HG03060 (cell line): Measurements from ENCODE around the gene VWF.
"Not testable (repeated sequence)": the region's sequence is repeated elsewhere in the genome, so short reads cannot be mapped to it uniquely, and the experiment has no call there.

Experiments used
- ATAC-seq: cut with Tn5 transposase; IDR thresholded peaks from one replicate; pipeline ENCODE4 v1.9.1; 2021; ENCODE audit warnings: low read depth, moderate number of reproducible peaks; ENCODE audit not compliant: unreplicated experiment

The VWF gene

DNA sequence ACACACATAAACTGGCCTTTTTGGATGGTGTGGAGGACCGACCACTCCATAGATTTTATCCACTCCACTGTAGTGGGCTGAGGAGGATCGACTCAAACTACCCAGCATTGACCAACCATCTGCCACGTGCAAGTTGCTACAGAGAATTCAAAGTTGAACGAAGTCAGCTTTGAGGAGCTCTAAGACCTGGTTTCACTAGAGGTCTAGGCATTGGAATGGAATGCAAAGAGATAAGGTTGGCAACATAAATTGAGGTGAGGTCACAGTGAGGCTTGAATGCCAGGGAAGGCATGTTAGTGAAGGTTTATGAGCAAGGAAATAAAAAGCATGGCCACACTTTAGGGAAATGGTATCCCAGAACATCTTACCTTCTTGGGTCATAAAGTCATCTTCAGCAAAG lies 14.5 kb downstream of the VWF start:
- no peak for ATAC-seq

DNA sequence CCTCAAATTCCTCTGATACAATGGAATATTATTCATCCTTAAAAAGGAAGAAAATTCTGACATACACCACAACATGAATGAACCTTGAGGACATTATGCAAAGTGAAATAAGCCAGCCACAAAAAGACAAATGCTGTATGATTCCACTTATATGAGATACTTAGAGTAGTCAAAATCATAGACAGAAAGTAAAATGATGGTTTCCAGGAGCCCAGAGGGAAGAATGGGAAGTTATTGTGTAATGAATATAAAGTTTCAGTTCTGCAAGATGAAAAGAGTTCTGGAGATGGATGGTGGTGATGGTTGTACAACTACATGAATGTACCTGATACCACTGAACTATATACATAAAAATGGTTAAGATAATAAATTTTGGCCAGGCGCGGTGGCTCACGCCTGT lies 18.3 kb downstream of the VWF start:
- no peak for ATAC-seq

DNA sequence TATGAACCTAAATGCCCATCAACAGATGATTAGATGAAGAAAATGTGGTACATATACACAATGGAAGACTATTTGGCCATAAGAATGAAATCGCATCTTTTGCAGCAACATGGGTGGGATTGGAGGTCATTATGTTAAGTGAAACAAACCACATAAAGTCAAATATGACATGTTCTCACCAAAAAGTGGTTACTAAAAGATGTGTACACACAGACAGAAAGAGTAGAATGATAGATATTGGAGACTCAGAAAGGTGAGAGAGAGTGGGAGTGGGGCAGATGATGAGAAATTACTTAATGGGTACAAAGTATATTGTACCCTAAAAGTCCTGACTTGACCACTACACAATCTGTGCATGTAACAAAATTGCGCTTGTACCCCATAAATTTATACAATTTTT lies 19.6 kb downstream of the VWF start:
- no peak for ATAC-seq

DNA sequence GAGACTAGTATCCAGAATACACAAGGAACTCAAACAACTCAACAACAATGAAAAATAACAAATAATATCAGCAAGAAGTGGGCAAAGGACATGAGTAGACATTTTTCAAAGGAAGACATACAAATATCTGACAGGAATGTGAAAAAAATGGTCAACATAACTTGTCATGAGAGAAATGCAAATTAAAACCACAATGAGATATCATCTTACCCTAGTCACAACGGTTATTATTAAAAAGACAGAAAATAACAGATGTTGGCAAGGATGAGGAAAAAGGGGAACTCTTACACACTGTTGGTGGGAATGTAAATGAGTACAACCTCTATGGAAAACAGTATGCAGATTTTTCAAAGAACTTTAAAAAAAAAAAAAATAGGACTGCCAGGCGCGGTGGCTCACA lies 20.4 kb downstream of the VWF start:
- ATAC-seq: no peak

DNA sequence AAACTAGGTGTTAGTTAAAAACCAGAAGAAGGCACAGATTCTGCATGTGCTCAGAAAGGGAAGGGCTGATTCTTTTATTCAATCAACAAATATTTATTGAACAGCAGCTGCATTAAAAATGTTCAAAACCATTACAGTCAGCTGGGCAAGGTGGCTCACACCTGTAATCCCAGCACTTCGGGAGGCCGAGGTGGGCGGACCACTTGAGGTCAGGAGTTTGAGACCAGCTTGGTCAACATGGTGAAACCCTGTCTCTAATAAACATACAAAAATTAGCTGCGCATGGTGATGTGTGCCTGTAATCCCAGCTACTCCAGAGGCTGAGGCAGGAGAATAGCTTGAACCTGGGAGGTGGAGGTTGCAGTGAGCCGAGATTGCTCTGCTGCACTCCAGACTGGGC lies 22.4 kb downstream of the VWF start:
- not testable (repeated sequence) for ATAC-seq

DNA sequence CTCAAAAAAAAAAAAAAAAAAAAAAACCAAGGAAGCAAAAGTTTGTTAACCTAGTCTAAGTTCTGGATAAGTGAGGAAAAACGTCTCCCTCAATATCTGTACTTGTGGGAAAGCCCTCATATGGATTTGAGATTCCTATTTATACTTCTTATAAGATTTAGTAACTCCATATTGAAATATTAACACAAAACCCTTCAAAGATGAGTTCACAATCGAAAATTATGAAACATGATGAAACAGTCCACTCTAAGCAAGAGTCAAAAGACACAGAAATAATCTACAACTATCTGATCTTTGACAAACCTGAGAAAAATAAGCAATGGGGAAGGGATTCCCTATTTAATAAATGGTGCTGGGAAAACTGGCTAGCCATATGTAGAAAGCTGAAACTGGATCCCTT lies 25.2 kb downstream of the VWF start:
- no peak for ATAC-seq

DNA sequence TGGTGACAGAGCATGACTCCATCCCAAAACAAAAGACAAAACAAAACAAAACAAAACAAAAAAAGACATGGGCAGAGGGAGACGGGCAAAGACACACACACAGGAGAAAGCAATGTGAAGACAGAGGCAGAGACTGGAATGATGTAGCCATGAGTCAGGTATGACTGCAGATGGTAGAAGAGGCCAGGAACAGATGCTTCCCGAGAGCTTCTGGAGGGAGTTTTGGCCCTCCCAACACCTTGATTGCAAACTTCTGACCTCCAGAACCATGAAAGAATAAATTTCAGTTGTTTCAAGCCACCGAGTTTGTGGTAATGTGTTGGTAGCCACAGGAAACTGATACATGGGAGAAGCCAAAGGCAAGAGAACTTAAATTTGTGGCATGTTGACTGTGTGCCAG lies 27.1 kb downstream of the VWF start:
- ATAC-seq: no peak

DNA sequence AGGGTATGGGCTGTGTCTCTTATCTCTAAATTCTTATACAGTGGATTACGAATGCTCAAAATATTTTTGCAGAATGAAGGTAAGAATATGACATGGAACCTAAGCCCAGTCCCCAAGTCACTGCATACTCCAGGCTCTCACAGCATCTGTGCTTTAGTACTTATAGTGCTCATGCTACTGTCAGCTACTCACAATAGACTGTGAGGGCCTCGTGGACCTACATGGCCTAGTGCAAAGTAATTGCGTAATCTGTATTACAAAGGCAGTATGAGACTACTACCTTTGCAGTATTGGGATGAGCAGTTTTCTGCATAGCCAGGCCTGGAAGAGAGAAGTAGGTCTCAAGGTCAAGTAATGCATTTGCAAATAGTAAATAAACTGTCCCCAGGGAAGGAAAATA lies 27.9 kb downstream of the VWF start:
- ATAC-seq: no peak

DNA sequence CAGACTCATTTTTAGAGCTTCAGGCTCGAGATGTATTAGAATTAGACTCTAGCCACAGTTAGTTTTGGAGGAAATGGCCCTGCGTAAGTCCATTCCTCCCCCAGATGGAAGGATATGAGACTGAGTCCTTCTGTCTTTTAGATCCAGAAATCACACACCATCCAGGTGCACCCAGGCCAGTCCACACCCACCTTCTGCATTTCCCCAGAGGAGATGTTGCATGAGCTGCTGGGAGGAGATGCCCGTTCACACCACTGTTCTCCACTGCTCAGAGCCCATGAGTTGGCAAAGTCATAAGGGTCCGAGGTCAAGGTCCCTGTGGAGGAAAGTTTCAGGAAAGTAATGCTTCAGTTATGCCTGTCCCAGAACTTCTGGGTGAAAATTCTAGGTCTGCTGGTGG lies 29.2 kb downstream of the VWF start:
- no peak for ATAC-seq

DNA sequence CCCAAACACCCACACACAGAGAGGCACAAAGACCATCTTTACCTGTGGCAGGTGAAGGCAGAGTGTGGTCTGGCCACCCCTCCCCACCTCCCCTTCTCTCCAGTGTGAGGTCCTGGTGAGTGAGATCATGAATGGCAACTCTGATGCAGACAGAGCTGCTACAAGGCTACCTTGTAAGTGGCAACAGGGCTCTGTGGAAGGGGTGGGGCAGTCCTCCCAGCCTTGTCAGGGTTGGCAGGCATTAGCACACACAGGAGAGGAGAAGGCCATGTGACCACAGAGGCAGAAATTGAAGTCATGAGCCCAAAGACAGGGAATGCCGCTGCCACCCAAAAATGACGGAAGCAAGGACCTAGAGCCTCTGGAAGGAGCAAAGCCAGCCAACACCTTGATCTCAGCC lies 30.7 kb downstream of the VWF start:
- ATAC-seq: no peak

DNA sequence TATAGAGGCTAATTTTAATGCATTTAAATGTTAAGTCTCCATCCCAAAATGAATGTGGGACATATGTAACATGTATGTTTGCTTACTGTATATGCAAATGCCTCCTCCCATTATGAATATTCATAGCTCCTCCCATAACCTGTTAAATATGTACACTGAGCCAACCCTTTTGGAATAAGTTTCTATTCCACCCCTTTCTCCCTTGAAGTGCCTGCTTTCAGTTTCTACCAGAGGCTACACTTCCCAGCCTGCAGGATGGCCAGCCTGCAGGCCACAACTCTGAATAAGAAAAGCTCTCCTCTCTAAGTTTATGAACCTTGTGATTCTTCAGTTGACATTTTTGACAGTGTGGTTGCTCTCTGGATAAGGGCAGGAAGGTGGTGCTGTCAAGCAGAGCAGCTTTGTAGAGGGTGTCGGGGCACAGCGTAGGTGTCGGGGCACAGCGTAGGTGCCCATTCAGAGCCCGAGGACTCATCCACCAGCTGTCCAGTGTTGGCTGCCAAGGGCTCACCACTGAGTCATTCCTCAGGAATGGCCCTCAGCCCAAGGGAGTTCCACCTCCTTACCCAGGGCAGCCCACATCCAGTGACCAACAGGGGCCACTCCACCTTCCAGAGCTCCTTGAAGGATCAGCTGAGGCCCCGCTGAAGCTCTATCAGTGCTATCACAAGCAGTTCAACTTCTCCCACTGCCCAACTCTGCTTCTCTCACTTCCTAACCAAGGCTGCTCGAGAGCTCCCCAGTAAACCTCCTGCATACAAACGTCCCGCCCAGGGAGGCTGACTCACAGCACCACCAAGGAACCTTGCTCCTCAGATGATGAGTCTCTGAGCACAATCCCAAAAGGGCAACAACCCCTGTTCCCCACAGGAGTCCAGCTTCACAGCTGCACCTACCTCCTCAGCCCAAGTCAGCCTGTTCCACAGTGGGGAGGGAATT lies 31.4 kb downstream of the VWF start:
- ATAC-seq: no peak

DNA sequence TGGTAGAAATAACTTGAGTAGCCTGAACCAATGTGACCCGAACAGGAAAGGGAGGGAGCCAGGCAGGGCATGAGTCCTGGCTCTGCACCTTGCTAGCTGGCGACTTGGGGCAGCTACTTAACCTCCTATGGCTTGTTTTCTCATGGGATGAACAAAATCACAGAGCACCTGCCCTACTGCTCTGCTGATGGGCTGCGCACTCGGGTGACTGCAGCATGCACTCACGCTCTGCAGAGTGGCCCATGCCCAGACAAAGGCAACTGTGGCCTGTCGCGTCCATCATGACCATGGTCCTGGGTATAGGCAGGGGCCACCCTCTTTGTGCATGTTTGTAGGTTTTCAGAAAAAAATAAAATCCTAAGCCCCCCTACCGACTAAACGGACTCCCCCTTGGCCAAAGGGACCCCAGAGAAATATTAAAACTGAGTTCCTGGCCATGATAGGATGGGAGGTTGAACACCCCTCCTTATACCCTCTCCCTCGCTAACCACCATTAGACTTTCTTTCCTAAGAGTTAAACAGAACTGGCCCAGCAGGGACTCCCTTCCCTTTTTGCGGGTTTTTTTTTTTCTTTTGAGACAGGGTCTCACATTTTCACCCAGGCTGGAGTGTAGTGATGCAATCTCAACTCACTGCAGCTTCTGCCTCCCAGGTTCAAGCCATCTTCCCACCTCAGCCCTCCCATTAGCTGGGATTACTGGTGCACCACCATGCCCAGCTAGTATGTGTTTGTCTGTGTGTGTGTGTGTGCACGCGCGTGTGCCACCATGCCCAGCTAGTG lies 32.5 kb downstream of the VWF start:
- no peak for ATAC-seq

DNA sequence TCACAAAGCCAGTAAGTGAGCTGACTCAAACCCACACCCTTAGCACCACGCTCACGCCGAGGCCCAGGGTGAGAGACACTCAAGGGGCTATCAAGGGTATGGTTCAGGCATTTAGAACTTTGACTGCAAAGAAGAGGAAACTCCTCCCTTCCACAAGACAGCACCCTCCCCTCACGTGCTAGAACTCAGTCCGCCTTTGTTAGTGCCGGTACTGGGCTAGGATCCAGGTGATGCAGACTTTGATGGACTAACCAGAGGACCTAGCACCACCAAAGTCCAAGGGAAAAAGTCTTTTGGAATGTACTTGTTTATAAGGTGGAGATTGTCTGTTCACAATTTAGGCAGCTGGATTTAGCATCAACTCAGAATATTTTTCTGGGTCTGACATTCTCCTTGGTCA lies 33.7 kb downstream of the VWF start:
- ATAC-seq: no peak

DNA sequence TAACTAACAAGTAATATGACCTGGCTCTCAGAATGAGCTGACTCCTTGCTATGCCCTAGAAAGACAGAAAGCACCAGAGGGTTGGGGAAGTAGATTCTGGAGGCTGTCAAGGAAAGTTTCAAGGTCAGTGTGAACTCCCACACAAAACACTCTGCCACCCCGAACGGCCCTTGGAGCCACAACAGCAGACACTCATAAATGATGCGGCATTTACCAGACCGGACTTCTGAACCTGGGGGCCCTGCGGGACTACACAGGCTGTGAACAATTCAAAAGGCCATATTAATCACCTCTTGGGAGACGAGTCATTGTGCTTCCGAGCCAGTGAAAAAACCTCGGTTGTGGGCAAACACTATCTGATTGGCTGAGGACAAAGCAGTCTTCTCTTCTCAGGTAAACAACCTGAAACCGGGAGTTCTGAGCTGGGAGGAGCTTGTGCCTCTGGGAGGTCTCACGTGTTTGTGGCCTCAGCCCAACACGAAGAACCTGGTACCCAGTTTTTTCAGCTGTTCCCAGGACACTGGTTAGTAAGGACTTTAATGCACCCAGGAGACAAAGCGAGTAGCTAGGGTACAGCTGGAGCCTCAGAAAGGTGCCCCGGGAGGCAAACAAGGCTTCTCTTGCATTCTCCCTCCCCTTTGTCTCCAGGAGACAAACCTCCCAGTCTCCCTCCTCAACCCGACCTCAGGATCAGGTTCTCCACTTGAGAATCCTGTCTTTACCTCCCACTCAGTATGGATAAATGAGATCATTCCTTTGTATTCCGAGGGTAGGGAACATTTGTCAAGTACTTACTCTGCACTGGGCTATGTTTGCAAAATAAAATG lies 35.3 kb downstream of the VWF start:
- ATAC-seq: no peak

DNA sequence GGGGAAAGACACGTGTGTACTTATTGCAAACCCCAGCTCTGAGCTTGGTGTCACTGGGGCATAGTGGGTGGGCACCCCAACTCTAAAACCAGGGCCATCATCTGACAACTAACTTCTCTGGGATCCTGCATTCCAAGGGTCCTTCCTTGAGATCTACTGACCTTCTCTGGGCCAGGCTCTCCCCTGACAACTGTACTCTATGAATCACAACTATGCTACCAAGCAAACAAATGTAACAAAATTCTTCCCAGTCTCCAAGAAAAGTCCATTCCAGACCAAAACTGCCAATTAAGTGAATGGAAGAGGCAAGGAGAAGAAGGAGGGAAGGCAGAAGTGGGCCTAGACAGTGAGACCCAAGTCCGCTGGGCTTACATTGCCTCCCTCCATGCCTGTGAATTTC lies 38.2 kb downstream of the VWF start:
- no peak for ATAC-seq

DNA sequence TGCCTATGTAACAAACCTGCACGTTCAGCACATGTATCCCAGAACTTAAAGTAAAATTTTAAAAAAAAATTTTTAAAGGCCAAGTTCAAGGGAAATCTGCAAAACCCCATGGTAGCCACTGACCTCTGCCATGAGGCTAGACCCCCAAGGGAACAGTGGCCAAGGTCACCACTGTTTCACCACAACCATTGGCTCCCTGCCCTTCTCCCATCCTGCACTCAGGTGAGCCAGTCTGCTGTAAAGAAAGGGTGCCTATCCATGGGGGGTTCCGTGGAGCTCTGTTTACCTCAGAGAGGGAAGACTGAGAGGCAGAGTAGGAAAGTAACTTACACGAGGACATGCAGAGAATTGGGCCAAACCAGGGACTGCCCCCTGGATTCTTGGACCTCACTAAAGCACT lies 38.6 kb downstream of the VWF start:
- ATAC-seq: no peak

DNA sequence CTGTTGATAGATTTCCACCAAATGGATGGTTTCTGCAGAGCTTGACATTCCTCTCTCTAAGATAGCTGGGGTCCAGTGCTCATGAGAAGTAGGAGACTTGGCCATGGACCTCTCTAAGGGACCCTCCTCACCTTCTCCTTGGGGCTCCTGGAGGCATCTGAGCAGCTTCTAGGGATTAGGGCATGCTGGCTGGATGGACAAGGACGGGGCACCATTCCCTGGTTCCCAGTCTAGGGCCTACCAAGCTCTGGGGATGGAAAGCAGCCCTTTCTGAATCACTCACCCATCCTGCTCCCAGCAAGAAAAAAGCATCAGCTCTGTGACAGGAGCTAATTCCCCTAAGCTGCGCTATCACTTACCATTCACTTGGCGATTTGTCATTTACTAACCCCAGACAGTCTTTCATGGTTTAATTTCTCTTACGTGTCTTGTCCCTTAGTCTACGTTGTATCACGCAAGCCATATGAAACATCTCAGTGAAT lies 39.5 kb downstream of the VWF start:
- ATAC-seq: no peak

DNA sequence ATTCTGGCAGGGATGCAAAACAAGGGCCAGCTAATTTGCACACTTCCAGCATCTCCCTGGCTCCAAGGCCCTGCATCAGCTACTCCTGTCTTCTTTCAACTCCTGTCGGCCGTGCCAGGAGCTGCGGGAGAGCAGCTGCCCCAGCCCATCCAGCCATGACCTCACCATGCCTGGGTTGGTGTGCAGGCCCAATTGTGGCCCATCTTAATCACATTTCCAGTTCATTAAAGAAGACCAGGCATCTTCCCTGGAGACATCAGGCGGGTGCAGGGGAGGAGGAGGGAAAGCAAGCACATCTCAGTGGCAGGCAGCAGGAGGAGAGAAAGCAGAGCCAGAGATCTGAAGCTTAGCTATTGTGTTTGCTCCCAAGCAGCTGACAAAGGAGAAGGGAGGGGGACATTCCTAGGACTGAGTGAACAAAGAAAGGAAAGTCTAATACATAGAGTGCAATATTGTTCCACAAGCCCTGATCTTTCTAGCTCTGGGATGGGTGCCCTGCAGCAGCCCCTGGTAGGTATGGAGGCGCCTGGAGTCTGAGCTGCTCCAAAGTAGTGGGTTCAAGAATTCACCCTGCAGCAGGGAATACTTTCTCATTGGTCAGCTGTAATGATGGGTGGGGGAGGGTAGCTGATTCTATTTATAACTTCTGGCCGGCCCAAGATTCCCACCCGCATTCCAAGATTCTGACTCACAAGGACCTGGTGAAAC lies 40.1 kb downstream of the VWF start:
- ATAC-seq: no peak

DNA sequence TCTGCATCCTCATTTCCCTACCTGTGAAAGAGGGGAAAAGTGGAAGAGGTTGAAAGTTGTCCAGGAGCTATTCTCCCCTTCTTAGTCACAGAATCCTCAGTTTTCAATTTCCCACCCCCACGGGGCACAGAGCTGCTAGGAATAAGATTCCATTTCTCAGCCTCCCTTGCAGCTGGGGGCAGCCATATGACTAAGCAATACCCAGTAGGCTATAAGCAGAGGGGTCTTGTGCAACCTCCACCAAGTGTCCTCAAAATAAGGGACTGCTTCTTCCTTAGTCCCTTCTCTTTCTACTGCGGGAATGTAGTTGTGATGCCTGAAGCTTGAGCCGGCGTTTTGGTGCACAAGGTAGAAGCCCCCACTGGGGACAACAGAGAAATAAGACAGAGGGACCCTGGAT lies 40.9 kb downstream of the VWF start:
- no peak for ATAC-seq

DNA sequence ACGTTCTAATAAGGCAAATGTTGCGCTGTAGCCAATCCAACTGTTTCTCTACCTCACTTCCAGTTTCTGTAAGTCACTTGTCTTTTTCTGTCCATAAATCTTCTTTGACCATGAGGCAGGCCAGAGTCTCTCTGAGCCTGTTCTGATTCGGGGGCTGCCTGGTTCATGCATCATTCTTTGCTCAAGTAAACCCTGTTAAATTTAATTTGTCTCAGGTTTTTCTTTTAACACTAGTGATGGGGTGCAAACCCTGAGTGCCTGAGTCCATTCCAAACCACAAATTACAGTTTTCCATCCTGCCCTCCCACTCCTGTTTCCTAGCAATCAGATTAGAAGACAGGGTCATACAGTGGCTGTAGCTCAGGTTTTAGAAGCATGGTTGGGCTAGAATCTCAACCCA lies 41.9 kb downstream of the VWF start:
- no peak for ATAC-seq
